Activated effector memory CD4-positive, alpha-beta T cell treated with Interleukin-2 at 50 U/mL for 16 hours (primary cell): Measurements from ENCODE around the gene SIVA1.
A peak's percentile ranks its signal among the peaks of the same experiment; 100 is the strongest.

ENCODE experiments used
- DNase-seq: peaks from one replicate; pipeline ENCODE4 v3.0.0-alpha.2; 2020

The SIVA1 gene, protein sequence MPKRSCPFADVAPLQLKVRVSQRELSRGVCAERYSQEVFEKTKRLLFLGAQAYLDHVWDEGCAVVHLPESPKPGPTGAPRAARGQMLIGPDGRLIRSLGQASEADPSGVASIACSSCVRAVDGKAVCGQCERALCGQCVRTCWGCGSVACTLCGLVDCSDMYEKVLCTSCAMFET

DNA sequence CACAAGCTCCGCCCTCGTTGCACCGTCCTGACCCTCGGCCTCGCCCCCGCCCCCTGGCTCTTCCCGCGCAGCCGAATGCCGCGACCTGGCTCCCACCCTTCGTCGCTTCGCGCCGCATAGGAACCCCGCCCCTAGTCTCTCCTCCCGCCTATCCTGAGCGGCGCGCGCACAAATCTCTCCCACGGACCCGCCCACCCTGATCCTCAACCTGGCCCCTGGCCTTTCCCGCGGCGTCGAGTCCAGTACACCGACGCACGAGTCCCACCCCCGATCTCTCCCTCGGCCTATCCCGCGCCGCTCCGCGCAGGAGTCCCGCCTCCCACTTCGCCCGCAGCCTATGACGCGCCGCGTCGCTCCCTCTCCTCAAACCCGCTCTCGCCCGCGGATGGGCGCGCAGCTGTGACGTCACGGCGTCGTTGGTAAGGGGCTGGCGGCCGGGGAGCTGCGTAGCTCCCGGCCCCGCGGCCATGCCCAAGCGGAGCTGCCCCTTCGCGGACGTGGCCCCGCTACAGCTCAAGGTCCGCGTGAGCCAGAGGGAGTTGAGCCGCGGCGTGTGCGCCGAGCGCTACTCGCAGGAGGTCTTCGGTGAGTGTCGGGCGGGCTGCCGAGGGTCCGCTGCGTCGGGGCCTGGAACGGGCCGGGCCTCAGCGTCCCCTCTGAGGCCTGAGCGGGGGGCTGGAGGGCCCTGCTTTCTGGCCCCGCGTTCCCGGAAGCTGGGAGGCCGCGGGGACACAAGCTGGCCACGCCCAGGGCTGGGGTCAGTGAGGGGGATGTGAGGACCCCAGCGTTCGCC lies at the start of gene SIVA1:
SIVA1 (plus strand) TSS at position 413 of the 793 bp plus-strand sequence; CDS start at position 468, 55 bp downstream.
- peak; percentile 99 for DNase-seq

DNA sequence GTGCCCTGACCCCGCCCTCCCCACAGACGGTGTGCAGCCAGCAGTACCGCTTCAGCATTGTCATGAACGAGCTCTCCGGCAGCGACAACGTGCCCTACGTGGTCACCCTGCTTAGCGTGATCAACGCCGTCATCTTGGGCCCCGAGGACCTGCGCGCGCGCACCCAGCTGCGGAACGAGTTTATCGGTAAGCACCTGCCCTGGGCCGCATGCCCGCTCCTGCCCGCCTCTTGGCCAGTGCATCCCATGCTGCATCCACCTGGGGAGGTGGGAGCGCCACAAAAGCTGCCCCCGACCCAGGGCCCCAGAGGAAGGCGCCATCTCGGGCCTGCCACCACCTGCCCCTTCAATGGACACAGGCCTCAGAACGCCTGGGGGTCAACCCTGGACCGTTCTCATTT lies 49.7 kb upstream of the SIVA1 start:
- DNase-seq = no peak

DNA sequence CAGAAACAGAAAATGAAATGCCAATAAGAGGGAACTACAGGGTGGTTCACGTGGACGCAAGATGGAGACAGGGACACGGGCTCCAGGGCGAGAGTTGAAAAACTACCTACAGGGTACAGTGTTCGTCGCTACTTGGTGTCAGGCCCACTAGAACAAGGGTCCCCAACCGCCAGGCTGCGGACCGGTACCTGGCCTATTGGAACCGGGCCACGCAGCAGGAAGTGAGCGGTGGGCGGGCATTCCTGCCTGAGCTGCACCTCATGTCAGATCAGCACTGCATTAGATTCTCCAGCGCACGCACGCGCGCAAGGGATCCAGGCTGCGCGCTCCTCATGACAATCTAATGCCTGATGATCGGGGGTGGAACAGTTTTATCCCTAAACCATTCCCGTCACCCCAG lies 48.7 kb upstream of the SIVA1 start:
- DNase-seq = no peak

DNA sequence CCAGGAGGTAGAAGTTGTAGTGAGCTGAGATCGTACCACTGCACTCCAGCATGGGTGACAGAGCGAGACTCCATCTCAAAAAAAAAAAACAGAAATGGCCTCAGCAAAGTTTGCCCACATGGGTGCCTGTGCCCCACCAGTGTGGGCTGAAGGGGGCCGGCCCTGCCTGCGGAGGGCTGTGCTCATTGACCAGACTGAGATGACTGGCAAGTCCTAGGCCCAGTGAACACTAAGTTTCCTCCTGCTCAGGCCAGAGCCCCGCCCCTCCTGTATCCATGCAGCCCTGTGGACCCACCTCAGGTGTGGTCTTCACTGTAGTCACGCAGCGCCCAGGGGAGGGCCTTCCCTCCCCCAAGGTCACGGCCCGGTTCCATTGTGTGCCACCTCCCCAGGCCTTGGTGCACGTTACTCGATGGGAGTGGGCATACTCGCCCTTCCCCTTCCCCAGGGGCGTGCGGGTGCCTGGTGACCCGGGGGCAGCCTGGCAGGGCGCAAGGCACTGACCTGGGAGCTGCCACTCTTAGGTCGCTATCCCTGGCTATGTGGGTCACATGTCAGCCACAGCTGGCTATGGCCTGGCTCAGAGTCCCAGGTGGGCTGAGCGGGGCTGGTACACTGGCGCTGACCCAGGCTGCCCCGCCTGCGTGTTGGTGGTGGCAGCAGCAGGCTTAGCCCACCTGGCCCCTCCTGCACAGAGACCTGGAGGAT lies 47.5 kb upstream of the SIVA1 start:
- DNase-seq = no peak

DNA sequence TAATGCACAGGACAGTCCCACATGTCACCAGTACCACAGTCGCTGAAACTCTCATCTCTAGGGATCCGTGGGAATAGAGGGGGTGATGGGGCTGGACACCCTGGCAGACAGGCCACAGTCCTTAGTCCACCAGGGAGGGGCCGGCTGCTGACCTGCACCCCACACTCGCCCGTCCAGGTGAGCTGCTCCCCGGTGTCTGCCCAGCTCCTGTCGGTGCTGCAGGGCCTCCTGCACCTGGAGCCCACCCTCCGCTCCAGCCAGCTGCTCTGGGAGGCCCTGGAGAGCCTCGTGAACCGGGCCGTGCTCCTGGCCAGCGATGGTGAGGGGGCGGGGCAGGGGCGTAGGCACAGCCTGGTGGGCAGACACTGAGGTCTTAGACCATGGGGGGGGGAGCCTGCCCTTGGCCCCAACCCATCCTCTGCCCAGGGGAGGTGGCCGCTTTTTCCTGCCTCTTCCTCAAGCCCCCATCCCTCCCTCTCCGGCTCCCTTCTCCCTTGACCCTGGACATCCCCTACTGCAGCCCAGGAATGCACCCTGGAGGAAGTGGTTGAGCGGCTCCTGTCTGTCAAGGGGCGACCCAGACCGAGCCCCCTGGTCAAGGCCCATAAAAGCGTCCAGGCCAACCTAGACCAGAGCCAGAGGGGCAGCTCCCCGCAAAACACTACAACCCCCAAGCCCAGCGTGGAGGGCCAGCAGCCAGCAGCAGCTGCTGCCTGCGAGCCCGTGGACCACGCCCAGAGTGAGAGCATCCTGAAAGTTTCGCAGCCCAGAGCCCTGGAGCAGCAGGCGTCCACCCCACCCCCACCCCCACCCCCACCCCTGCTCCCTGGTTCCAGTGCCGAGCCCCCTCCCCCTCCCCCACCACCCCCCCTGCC lies 46.0 kb upstream of the SIVA1 start:
- no peak for DNase-seq

DNA sequence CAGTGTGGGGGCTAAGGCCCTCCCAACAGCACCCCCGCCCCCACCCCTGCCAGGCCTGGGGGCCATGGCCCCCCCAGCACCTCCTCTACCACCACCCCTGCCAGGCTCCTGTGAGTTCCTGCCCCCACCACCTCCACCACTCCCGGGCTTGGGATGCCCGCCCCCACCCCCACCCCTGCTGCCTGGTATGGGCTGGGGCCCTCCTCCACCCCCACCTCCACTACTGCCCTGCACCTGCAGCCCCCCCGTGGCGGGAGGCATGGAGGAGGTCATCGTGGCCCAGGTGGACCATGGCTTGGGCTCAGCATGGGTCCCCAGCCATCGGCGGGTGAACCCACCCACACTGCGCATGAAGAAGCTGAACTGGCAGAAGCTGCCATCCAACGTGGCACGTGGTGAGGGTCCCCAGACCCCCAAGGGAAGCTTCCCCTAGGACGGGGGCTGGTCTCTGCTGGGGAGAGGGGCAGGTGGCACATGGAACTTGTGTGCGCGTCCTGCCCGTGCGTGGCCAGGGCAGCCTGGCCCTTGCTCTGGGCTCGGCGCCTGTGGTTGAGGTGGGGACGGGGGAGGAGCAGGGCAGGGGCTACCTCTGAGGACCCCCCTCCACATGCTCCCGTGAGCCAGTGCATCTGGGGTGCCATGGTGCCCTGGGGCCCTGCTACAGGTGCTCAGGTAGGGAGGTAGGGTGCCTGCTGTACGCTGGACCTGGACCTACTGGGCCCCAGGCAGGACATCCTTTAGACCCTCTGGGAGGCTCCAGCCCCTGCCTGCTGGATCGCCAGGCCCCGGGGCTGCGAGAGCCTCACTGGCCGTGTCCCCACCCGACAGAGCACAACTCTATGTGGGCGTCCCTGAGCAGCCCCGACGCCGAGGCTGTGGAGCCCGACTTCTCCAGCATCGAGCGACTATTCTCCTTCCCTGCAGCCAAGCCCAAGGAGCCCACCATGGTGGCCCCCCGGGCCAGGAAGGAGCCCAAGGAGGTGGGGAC lies 45.0 kb upstream of the SIVA1 start:
- DNase-seq = no peak

DNA sequence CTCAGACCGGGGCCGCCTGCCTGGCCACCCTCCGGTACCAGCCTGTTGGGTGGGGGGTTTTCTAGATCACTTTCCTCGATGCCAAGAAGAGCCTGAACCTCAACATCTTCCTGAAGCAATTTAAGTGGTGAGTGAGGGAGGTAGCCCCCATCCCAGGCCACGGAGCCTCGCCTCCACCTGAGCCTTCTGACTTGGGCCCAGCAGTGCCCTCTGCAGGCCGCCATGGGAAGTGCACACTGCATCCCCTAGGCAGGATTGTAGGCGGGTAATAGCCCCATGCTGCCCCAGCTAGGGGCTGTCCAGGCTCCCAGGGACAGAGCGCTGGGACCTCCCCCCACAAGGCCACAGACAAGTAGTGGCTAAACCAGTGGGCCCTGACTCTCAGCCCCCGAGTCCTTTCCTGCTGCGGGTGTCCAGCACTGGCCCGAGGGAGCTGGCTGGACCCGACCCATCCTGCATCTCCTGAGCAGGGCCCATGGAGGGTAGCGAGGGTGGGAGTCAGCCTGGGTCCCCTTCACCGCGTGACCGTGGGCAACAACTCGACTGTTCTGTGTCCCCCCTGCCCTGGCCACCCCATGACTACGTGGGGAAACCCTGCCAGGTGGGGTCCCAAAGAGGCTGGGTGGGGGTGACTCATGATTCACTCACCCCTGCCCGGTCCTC lies 44.2 kb upstream of the SIVA1 start:
- peak; percentile 57 for DNase-seq

DNA sequence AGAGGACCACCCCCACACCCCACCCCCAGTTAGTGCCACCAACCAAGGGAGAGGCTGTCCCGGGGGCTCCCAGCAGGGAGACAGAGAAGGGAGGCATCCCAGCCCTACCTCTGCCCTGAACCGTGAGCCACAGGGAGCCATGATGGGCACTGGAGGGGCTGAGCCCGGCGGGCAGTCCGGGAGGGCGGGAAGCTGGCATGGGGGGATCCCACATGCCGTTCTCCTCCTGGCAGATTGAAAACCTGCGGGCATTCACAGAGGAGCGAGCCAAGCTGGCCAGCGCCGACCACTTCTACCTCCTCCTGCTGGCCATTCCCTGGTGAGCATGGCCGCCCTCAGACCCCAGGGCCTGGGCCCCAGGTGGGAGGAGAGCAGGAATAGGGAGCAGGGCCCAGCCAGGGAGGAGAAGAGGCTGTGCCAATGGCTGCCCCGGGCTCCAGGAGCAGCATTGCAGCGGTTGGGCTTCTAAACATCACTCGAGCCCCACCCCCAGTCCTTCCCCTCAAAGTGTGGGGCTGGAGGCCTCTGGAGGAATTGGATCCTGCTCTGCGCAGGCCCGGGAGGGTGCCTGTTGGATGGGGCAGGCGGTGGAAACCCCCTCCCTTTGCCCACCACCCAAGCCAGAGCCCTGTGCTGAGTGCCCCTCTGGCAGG lies 43.4 kb upstream of the SIVA1 start:
- no peak for DNase-seq

DNA sequence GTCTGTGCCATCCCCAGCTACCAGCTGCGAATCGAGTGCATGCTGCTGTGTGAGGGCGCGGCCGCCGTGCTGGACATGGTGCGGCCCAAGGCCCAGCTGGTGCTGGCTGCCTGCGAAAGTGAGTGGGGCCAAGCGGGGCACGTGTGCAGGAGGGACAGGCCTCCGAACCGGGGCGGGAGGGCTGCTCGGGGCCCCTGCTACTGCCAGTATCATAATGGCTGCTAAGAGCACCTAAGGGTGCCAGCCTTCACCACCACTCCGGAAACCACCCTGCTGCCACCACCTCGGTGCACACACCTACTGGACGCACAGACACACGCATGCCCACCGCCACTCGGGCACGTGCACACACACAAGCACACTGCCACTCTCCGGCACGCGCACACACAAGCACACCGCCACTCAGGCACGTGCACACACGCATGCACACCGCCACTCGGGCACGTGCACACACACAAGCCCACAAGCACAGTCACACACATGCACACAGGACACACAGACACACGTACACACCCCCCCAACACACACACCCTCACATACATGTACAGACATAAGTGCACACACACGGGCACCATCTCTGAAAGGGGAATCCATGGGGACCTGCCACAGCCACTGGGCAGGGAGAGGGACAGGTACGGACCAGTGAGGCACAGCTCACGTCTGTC lies 42.7 kb upstream of the SIVA1 start:
- no peak for DNase-seq

DNA sequence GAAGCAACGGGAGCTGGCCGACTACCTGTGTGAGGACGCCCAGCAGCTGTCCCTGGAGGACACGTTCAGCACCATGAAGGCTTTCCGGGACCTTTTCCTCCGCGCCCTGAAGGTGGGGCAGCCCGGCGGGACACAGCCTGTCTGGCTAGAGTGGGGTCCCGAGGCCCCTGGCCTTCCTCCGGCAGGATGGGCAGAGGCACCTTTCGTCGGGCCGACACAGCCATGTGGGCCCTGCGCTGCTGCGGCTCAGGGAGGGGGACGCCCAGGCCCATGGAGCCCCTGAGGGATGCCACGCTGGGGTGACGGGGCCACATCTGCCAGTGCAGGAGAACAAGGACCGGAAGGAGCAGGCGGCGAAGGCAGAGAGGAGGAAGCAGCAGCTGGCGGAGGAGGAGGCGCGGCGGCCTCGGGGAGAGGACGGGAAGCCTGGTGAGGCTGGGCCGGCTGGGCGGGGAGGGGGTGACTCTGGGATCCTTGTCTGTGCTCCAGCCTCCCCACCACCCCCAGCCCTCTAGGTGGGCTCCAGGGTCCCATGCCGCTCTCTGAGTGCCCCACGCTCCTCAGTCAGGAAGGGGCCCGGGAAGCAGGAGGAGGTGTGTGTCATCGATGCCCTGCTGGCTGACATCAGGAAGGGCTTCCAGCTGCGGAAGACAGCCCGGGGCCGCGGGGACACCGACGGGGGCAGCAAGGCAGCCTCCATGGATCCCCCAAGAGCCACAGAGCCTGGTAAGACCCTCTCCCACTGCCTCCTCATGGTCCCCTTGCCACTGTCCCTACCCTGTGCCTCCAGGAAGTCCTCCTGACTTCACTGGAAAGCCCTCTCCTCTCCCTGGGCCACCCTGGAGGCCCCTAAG lies 39.8 kb upstream of the SIVA1 start:
- DNase-seq = no peak

DNA sequence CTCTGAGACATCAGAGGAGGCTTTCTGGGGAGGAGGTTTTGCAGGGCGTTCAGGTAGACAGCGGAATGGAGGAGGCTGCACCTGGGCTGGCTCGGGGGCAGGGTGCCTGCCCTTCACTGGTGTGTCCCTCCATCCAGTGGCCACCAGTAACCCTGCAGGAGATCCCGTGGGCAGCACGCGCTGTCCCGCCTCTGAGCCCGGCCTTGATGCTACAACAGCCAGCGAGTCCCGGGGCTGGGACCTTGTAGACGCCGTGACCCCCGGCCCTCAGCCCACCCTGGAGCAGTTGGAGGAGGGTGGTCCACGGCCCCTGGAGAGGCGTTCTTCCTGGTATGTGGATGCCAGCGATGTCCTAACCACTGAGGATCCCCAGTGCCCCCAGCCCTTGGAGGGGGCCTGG lies 38.9 kb upstream of the SIVA1 start:
- DNase-seq = no peak

DNA sequence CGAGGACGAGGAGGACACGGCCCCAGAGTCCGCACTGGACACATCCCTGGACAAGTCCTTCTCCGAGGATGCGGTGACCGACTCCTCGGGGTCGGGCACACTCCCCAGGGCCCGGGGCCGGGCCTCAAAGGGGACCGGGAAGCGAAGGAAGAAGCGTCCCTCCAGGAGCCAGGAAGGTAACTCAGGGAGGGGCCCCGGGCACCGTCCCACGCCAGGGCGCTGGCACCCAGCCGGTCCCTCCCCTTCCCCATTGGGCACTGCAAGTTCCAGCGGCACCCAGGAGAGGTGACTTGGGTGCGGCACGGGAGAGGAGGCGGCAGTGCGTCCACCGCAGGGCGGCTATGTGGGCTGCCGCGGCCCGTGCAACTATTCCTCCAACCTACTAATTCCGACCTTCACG lies 38.3 kb upstream of the SIVA1 start:
- no peak for DNase-seq

DNA sequence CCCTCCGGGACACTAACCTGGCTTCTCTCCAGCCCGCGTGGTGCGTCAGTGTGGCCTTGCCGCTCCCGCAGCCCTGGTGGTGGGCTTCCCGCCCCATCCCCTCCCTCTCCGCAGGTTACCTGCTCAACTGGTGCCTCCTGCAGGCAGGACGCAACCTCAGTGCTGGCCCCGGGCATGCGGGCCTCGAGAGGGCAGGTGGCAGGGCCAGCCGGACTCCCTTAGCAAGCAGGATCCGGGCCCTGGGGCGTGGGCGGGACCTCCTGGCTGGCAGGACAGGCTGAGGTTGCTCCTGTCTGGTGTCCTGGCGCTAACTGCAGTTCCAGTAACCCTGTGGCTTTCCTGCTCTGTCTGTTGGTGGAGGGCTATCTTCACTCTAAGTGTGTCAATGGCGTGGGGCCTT lies 37.5 kb upstream of the SIVA1 start:
- DNase-seq = no peak

DNA sequence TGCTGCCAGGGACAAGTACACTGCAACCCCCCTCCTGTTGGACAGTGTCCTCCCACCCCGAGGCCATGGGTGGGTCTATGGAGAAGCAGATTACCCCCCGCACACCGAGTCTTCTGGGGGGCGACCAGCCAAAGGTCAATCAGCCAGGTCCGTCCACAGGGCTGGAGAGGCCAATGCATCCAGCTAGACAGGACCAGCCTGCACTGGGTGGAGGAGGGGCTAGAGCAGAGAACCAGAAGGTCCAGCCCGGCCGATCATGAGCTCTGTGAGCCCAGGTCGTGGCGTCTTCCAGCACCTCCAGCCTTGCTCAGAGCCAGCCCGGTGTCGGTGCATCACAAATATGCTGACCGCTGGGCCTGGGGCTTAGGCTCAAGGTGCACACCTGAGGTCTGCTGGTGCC lies 37.1 kb upstream of the SIVA1 start:
- no peak for DNase-seq

DNA sequence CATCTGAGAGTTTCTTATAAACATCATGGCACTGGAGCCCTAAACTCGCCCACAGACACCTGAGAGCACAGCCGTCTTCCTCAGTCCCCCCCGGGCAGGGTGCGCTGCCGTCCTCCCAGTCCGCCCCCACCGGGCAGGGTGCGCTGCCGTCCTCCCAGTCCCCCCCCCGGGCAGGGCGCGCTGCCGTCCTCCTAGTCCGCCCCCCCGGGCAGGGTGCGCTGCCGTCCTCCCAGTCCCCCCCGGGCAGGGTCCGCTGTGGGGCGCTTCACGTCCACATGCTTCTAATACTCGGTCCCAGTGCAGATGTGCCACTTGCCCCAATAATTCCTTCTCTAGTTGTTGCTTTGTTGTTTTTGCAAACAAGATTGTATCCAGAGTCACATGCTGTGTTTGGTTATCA lies 35.8 kb upstream of the SIVA1 start:
- DNase-seq = no peak

DNA sequence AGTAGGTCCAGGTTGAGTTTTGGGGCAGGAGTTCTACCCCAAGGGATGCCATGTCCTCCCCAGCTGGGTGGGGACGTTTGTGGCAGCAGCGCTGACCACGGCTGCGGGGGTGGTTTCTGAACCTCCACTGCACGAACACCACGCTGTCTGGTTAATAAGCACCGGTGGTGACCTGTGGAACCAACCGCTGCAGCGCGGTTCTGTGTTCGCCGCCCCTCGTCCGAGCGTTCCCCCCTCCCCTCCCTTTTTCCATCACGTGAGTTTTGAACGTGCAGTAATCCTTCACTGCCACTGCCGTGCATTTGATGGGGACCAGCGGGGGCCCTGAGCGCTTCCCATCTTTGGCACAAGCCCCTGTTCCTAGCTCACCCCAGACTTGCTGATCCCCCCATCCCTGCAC lies 35.3 kb upstream of the SIVA1 start:
- no peak for DNase-seq

DNA sequence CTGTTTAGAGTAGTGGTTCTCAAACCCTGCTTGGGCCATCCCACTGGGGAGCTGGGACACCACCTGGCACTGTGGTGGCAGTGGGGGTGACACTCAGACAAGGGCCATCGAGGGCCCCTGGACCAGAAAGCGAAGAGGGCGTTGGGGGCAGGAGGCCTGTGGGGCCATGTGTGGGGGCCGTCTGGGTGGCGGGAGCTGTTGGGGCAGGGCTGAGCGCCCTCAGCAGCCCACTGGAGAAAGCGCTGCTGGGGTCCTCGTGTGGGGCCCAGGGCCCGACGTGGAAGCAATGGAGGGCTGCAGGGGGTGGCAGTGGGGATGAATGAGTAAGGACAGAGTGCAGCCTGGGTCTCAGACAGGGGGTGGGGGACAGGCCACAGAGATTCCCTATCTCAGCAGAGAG lies 34.8 kb upstream of the SIVA1 start:
- no peak for DNase-seq

DNA sequence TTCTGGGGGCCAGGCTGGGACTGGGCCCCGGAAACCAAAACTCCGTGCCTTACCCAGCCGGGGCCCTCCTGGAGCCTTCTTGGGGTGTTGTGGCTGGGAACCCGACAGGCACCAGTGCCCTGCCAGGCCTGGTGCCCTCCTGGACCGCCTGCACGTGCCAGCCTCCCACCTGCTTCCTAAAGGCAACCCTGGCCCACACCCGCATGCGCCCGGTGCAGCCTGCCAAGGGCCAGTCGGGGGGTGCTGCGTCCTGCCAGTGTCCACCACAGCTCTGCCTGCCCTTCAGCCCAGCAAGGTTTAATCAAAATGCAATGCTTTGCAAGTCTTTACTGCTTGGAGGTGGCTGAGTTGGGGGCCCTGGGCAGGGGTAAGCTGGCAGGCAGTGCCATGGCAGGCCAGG lies 34.1 kb upstream of the SIVA1 start:
- DNase-seq = no peak

DNA sequence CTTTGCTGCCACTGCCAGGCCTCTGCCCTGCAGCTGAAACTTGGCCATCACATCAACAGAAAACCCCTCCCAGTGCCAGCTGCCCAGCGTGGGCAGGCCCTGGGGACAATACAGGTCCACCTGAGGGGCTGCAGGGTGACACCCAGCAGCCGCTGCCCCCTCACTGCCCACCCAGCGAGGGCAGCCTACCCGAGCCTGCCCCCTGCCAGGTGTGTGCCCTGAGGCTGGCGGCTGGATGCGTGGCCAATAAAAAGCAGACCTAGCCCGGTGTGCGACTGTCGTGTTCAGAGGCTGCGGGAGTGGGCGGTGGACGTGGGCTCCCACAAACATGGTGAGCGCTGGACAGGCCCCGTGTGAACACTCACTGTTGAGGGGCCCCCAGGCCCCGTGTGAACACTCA lies 33.6 kb upstream of the SIVA1 start:
- DNase-seq = no peak
